HG02588 (cell line): ENCODE data around the gene CLVS2.

ENCODE experiments used
- ATAC-seq: cut with Tn5 transposase; IDR thresholded peaks from one replicate; pipeline ENCODE4 v1.9.1; 2021; ENCODE audit warnings: mild to moderate bottlenecking, moderate library complexity; ENCODE audit not compliant: unreplicated experiment

The CLVS2 gene

DNA sequence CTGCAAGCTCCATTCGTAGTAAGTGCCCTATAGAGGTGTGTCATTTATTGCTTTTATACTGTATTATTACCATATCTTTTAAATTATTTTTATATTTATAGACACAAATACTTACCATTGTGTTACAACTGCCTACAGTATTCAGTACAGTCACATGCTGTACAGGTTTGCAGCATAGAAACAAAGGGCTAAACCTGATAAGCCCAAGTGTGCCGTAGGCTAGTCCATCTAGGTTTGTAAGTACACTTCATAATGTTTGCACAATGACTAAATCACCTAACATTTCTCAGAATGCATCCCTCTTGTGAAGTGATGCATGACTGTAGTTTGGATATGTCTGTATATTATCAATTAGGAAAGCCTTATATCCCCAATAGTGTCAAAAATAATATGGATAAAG lies 122.8 kb downstream of the CLVS2 start:
- no peak for ATAC-seq
